ENCODE data around the gene MOB3B.

The MOB3B gene

DNA sequence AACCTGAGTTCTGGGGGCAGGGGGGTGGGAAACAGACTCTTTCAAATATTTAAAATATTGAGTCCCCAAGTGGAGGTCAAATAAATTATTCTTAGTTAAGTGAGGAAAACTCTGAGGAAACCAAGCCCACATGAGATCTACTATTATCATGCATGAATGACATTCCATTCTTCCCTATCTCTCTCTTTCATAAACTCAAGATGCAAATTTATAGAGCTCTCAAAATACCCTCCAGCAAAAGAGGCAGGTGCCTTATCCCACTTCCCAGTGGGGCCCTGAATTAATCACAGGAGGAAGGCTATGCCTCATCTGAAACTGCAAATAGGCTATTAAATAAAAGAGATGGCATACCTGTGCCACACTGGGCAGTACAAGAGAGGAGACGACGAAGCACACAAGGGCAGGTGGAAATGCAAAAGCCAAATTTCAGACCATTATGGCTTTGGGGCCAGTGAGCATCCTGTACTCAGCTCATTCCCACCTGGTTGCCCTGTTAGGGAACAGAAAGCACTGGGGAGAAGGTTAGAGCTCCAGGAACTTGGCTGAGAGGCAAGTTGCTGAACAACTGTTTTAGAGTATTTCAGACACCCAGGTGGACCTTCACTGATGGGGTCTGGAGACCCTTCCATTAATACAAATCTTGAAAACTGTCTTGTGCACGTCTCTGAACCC is 130.5 kb downstream of the MOB3B start:
- Histone ChIP-seq H3K4me2 (ENCODE audit: low read length) (no peak overlapping the region), H3K36me3 (ENCODE audit: control insufficient read depth, low read length) (no peaks in the 10 kb centered on the region), H3K27me3 (ENCODE audit: control insufficient read depth, low read length) (no peaks in the 10 kb centered on the region; the same call in 1 of the 2 replicates), H3K27ac (ENCODE audit: low read depth, low read length) (no peak overlapping the region), H3K79me2 (ENCODE audit: control insufficient read depth, low read length) (no peaks in the 10 kb centered on the region), H3K9me2 (replicated peaks; ENCODE audit: control insufficient read depth, low read length) (no peaks in the 10 kb centered on the region), H4K20me1 (ENCODE audit: control insufficient read depth, insufficient read depth, low read depth, low read length) (no peaks in the 10 kb centered on the region), H3K4me1 (ENCODE audit: control insufficient read depth, low read length) (peaks cover 5% of the 10 kb centered on the region), H3F3A (ENCODE audit: control insufficient read depth, insufficient read depth) (no peaks in the 10 kb centered on the region), H3K9me3 (ENCODE audit: control insufficient read depth, insufficient read depth, low read length) (no peaks in the 10 kb centered on the region), H3K4me3 (ENCODE audit: low read length) (no peak overlapping the region)
- TF ChIP-seq, protein P1, sequence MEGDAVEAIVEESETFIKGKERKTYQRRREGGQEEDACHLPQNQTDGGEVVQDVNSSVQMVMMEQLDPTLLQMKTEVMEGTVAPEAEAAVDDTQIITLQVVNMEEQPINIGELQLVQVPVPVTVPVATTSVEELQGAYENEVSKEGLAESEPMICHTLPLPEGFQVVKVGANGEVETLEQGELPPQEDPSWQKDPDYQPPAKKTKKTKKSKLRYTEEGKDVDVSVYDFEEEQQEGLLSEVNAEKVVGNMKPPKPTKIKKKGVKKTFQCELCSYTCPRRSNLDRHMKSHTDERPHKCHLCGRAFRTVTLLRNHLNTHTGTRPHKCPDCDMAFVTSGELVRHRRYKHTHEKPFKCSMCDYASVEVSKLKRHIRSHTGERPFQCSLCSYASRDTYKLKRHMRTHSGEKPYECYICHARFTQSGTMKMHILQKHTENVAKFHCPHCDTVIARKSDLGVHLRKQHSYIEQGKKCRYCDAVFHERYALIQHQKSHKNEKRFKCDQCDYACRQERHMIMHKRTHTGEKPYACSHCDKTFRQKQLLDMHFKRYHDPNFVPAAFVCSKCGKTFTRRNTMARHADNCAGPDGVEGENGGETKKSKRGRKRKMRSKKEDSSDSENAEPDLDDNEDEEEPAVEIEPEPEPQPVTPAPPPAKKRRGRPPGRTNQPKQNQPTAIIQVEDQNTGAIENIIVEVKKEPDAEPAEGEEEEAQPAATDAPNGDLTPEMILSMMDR (IDR thresholded peaks at IDR 0.05; ENCODE audit: low read depth, low read length, poor library complexity, severe bottlenecking), result no peak
- no peak for TF ChIP-seq EZH2phosphoT487 (IDR thresholded peaks at IDR 0.05; ENCODE audit: borderline replicate concordance, low read length)

DNA sequence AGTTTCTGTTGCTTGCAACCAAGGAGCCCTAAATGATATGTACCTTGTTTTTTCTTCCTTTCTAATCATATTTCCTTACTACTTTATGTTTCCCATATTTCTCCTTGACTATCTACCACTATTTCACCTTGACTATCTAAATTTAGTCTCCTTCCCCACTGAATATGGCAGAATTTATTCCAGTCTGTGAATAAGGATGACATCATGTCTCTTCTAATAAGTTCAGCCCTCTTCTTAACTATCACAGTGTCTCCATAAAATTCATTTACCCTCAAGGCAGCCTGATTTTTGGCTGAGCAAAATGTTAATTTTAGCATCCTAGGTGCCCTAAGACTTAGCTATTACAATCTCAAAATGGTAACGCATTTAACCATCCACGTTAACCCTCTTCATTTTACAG is 133.1 kb downstream of the MOB3B start:
- H3K9me2 ChIP-seq (replicated peaks; ENCODE audit: control insufficient read depth, low read length), result no peaks in the 10 kb centered on the region
- no peak overlapping the region for H3K4me2 ChIP-seq (ENCODE audit: low read length)
- H3K9me3 ChIP-seq (ENCODE audit: control insufficient read depth, insufficient read depth, low read length), result no peaks in the 10 kb centered on the region
- no peaks in the 10 kb centered on the region for H3K79me2 ChIP-seq (ENCODE audit: control insufficient read depth, low read length)
- no peaks in the 10 kb centered on the region for H4K20me1 ChIP-seq (ENCODE audit: control insufficient read depth, insufficient read depth, low read depth, low read length)
- H3K4me3 ChIP-seq (ENCODE audit: low read length), result no peak overlapping the region
- peaks cover 18% of the 10 kb centered on the region for H3K4me1 ChIP-seq (ENCODE audit: control insufficient read depth, low read length)
- TF ChIP-seq EZH2phosphoT487 (IDR thresholded peaks at IDR 0.05; ENCODE audit: borderline replicate concordance, low read length), result no peak
- TF ChIP-seq, protein P1 (IDR thresholded peaks at IDR 0.05; ENCODE audit: low read depth, low read length, poor library complexity, severe bottlenecking), result no peak
- no peak overlapping the region for H3K27ac ChIP-seq (ENCODE audit: low read depth, low read length)
- H3F3A ChIP-seq (ENCODE audit: control insufficient read depth, insufficient read depth), result no peaks in the 10 kb centered on the region
- H3K36me3 ChIP-seq (ENCODE audit: control insufficient read depth, low read length), result no peaks in the 10 kb centered on the region
- no peaks in the 10 kb centered on the region; the same call in 1 of the 2 replicates for H3K27me3 ChIP-seq (ENCODE audit: control insufficient read depth, low read length)

DNA sequence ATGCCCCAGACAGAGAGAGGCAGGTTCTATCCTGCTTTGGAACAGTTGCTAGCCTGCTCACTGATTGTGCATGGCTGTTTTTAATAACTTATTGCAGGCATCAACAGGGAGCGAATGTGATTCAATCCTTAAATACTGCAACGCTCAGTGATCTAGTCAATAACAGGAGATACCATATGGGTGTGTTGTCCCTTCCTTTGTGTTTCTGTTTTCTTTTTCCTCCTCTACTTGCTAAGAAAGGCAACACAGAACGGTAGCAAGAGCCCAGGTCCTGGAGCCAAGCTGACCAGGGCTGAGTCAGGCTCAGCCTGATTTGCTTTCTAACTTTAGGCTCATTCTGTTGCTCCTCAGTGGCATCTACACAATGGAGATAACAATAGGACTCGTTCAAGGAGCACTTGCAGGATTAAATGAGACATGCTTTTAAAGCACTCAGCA is 134.1 kb downstream of the MOB3B start:
- no peak for TF ChIP-seq EZH2phosphoT487 (IDR thresholded peaks at IDR 0.05; ENCODE audit: borderline replicate concordance, low read length)
- TF ChIP-seq, protein P1 (IDR thresholded peaks at IDR 0.05; ENCODE audit: low read depth, low read length, poor library complexity, severe bottlenecking), result no peak

More for the DNA sequence above, 134.1 kb downstream of the MOB3B start:
- Histone ChIP-seq H3K9me2 (replicated peaks; ENCODE audit: control insufficient read depth, low read length) (no peaks in the 10 kb centered on the region), H3K27me3 (ENCODE audit: control insufficient read depth, low read length) (no peaks in the 10 kb centered on the region), H3K27ac (ENCODE audit: low read depth, low read length) (no peak overlapping the region), H3F3A (ENCODE audit: control insufficient read depth, insufficient read depth) (no peaks in the 10 kb centered on the region), H3K4me3 (ENCODE audit: low read length) (no peak overlapping the region), H4K20me1 (ENCODE audit: control insufficient read depth, insufficient read depth, low read depth, low read length) (no peaks in the 10 kb centered on the region), H3K79me2 (ENCODE audit: control insufficient read depth, low read length) (no peaks in the 10 kb centered on the region), H3K4me1 (ENCODE audit: control insufficient read depth, low read length) (peaks cover 18% of the 10 kb centered on the region), H3K36me3 (ENCODE audit: control insufficient read depth, low read length) (no peaks in the 10 kb centered on the region), H3K4me2 (ENCODE audit: low read length) (no peak overlapping the region), H3K9me3 (ENCODE audit: control insufficient read depth, insufficient read depth, low read length) (no peaks in the 10 kb centered on the region)
